Ectodermal cell (in vitro differentiated cells): Measurements from ENCODE around the gene TSHZ2.
"Not testable (repeated sequence)": the region's sequence is repeated elsewhere in the genome, so short reads cannot be mapped to it uniquely, and the experiment has no call there.

Experiments
- H3K27ac ChIP-seq: 2 replicates; pipeline ENCODE4 v1.7.0; 2013; ENCODE audit warnings: mild to moderate bottlenecking, low read depth, low read length; ENCODE audit not compliant: insufficient read depth, poor library complexity, severe bottlenecking
- H3K27me3 ChIP-seq: 2 replicates; pipeline ENCODE4 v1.7.0; 2013; ENCODE audit warnings: mild to moderate bottlenecking, low read length; ENCODE audit not compliant: insufficient read depth, control insufficient read depth, poor library complexity, severe bottlenecking
- H3K36me3 ChIP-seq: one replicate; pipeline ENCODE4 v1.7.0; 2013; ENCODE audit warnings: low read length; ENCODE audit not compliant: control insufficient read depth, insufficient read depth
- H3K4me1 ChIP-seq: one replicate; pipeline ENCODE4 v1.7.0; 2013; ENCODE audit warnings: low read length; ENCODE audit not compliant: control insufficient read depth, insufficient read depth
- H3K4me3 ChIP-seq: 2 replicates; pipeline ENCODE4 v1.7.0; 2013; ENCODE audit warnings: low read depth, low read length, control low read depth; ENCODE audit not compliant: insufficient read depth
- H3K9me3 ChIP-seq: 2 replicates; pipeline ENCODE4 v1.7.0; 2013; ENCODE audit warnings: mild to moderate bottlenecking, low read length, moderate library complexity; ENCODE audit not compliant: control insufficient read depth
- WGBS, 2 experiments: methylation state at CpG; one replicate each; pipeline ENCODE4 v1.1.7; 2013; ENCODE audit warnings: missing lambda C conversion rate in 2 of 2; 5-methylcytosine and 5-hydroxymethylcytosine counted together

Gene TSHZ2

DNA sequence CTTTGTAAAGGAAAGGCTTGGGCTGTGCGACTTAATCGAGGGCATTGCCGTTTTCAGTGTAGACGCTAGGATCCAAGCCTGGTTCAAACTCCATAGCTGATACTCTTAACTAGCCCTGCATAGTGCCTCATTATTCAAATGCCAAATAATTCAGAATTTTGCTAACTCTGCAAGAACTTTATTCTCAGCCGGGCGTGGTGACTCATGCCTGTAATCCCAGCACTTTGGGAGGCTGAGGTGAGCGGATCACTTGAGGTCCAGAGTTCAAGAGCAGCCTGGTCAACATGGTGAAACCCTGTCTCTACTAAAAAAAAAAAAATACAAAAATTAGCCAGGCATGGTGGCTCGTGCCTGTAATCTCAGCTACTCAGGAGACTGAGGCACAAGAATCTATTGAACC lies 394.8 kb downstream of the TSHZ2 start:
- H3K27ac ChIP-seq, H3K27me3 ChIP-seq, H3K4me1 ChIP-seq, H3K36me3 ChIP-seq, H3K4me3 ChIP-seq, H3K9me3 ChIP-seq: not testable (repeated sequence)
- WGBS, 2 experiments, result 94 to 95% methylated on average over 8 of the region's 8 CpGs

DNA sequence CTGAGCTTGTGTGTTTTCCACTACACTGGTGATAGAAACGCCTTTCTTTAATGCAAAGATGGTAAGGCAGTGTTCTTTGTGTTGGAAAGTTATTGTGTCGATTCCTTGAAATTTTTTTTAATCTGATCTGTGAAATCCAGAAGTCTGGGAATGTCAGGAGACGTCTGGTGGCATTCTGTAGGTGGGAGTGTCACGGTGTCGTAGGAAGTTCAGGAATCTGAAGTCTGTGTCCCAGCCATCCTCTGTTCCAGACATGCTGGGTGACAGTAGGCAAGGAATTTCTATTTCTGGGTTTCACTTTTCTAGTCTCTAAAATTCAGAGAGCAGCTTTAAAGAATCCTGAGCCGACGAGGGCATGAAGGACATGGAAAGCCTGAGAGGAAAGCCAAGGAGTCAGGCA lies 397.7 kb downstream of the TSHZ2 start:
- WGBS, 2 experiments, result 93 to 94% methylated on average over 7 of the region's 7 CpGs
- Histone ChIP-seq H3K36me3 (no peaks in the 10 kb centered on the region), H3K27ac (no peak overlapping the region)

DNA sequence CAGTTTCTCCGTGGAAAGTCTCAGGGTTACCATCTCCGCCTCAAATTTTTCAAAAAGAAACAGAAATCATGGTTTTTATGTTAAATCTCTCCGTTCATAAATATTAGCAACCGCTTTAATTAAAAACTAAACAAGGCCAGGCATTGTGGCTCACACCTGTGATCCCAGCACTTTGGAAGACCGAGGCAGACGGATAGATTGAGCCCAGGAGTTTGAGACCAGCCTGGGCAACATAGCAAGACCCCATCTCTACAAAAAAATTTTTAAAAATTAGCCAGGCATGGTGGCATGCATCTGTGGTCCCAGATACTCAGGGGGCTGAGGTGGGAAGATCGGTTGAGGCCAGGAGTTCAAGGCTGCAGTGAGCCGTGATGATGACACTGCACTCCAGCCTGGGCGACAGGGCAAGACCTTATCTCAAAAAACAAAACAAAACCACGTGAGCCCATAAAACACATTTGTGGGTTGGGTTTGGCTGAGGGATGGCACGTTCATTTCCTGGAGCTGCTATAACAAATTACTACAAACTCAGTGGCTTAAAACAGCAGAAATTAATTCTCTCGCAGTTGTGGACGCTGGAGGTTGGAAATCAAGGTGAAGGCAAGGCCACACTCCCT lies 398.3 kb downstream of the TSHZ2 start:
- Histone ChIP-seq H3K4me1 (peaks cover 4% of the 10 kb centered on the region), H3K27ac (no peak overlapping the region), H3K9me3 (no peaks in the 10 kb centered on the region), H3K36me3 (no peaks in the 10 kb centered on the region), H3K4me3 (no peak overlapping the region), H3K27me3 (no peaks in the 10 kb centered on the region)
- 94 to 95% methylated on average over 13 of the region's 13 CpGs for WGBS, 2 experiments

More for the DNA sequence above, 397.7 kb downstream of the TSHZ2 start:
- Histone ChIP-seq H3K9me3 (no peaks in the 10 kb centered on the region), H3K4me1 (peaks cover 4% of the 10 kb centered on the region), H3K4me3 (no peak overlapping the region), H3K27me3 (no peaks in the 10 kb centered on the region)

DNA sequence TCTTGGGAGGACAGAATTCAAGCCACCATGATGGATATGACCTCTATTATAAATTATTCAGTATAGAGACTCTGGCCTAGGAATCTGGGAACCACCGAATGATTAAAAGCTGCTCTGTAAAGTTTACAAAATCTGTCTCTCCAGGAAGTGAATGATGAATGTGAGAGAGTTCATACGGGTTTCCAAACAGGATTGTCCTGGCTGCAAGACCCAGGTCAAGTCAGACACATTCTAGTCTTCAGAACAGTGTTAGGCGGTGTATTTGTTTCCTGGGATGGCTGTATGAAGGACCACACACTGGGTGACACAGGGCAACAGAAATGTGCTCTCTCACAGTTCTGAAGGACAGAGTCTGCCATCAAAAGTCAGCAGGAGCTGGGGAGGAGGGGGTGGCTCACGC lies 399.1 kb downstream of the TSHZ2 start:
- Histone ChIP-seq H3K4me1 (no peaks in the 10 kb centered on the region), H3K27ac (no peak overlapping the region), H3K36me3 (no peaks in the 10 kb centered on the region), H3K9me3 (no peaks in the 10 kb centered on the region), H3K4me3 (no peak overlapping the region), H3K27me3 (no peaks in the 10 kb centered on the region)
- WGBS, 2 experiments, result 78 to 84% methylated on average over 4 of the region's 4 CpGs

DNA sequence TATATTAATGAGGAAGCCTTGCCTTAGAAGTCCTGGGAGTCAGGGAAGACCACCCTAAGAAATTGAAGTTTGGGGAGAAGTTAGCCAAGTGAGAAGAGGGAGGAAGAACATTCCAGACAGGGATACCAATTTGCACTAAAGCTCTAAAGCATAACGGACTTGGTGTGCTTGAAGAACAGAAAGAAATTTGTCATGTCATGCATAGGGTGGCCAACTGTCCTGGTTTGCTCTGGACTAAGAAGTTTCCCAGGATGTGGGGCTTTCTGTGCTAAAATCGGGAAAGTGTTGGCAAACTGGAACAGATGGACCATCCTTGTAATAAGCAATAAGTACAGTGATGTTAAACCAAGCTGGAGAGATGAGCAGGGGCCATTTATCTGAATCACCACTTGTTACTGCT lies 403.9 kb downstream of the TSHZ2 start:
- no peaks in the 10 kb centered on the region for H3K4me1 ChIP-seq
- no peak overlapping the region for H3K4me3 ChIP-seq
- no peak overlapping the region for H3K27ac ChIP-seq
- 94 to 95% methylated on average over 2 of the region's 2 CpGs for WGBS, 2 experiments
- H3K27me3 ChIP-seq, result no peaks in the 10 kb centered on the region
- H3K9me3 ChIP-seq, result no peaks in the 10 kb centered on the region
- no peaks in the 10 kb centered on the region for H3K36me3 ChIP-seq

DNA sequence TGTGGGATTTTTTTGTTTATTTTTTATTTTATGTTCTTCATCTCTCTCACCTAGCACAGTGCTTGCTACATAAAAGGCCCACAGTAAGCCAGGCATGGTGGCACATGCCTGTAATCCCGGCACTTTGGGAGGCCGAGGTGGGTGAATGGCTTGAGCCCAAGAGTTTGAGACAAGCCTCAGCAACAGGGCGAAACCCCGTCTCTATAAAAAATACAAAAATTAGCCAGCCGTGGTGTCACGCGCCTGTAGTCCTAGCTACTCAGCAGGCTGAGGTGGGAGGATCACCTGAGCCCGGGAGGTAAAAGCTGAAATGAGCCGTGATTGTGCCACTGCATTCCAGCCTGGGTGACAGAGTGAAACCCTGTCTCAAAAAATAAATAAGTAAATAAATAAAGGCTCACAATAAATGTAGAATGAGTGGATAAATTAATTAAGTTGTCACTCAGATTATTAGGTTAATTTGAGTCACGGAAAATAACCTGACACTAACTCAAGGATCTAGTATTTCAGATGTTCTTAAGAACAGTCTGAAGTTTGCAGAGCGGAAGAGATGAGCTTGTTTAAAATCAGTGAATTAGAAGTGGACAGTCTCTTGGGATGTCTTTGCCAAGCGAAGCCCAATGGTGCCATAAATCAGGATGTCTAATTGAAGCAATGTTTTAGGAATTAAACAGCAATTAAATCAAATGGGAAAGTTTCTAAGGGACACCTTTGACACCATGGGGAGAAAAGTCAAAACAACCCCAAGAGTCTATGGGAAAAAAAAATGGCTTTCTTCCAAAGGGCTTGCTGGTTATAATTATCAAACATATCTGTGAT lies 407.1 kb downstream of the TSHZ2 start:
- 83 to 84% methylated on average over 12 of the region's 12 CpGs for WGBS, 2 experiments
- H3K4me1 ChIP-seq, result no peaks in the 10 kb centered on the region
- H3K36me3 ChIP-seq, result no peaks in the 10 kb centered on the region
- H3K27me3 ChIP-seq, result no peaks in the 10 kb centered on the region
- no peak overlapping the region for H3K27ac ChIP-seq
- H3K9me3 ChIP-seq, result no peaks in the 10 kb centered on the region
- H3K4me3 ChIP-seq, result no peak overlapping the region

DNA sequence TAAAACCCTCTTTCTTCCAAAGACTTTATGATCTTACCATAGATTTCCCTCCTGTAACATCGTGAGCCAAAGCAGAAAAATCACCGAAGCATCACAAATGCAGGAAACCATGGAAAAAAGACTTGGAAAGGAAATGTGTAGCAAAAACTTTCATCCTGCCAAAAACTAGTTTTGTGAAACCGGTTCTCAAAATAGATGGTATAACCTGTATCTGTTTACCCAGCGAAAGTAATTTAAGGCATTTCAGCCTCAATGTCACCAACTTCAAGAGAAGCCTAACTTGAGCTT lies 407.6 kb downstream of the TSHZ2 start:
- no peaks in the 10 kb centered on the region for H3K27me3 ChIP-seq
- no peak overlapping the region for H3K27ac ChIP-seq
- H3K4me3 ChIP-seq, result no peak overlapping the region
- WGBS, 2 experiments, result 93 to 97% methylated on average over 4 of the region's 4 CpGs
- no peaks in the 10 kb centered on the region for H3K36me3 ChIP-seq
- no peaks in the 10 kb centered on the region for H3K4me1 ChIP-seq
- H3K9me3 ChIP-seq, result no peaks in the 10 kb centered on the region

DNA sequence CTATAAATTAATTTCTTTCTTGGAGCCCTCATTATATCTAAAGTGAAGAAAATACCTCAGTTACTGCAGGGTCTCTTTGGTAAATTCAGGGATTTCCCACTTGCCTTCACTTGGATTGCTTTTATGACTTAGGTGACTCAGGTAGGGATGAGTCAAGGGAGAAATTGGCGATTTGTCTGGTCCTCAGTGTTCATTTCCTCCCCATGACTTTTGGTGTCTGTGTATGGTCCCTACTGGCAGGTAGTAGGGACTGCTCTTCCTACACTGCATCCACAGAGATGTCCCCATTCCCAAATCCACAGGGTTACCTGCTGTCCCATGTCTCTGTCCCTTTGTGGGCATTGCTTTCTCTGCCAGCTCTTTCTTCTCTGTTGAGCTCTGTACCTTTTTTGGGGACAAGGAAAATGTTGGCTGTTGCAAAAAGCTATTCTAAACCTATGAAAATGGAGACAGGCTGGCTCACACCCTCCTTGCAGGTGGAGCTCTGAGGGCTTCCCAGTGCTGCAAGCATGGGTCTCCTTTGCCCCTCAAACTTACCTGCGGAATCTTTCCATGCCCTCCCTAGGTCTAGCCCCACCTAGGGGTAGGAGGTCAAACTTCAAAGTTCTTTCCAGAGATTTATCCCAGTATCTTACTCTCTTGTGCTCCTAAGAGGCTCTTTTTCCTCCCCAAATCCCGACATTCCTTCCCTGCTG lies 409.6 kb downstream of the TSHZ2 start:
- H3K4me3 ChIP-seq, result no peak overlapping the region
- no peaks in the 10 kb centered on the region for H3K4me1 ChIP-seq
- no peak overlapping the region for H3K27ac ChIP-seq
- no peaks in the 10 kb centered on the region for H3K36me3 ChIP-seq
- H3K27me3 ChIP-seq, result no peaks in the 10 kb centered on the region
- H3K9me3 ChIP-seq, result no peaks in the 10 kb centered on the region
- 88 to 93% methylated on average over 3 of the region's 3 CpGs for WGBS, 2 experiments

DNA sequence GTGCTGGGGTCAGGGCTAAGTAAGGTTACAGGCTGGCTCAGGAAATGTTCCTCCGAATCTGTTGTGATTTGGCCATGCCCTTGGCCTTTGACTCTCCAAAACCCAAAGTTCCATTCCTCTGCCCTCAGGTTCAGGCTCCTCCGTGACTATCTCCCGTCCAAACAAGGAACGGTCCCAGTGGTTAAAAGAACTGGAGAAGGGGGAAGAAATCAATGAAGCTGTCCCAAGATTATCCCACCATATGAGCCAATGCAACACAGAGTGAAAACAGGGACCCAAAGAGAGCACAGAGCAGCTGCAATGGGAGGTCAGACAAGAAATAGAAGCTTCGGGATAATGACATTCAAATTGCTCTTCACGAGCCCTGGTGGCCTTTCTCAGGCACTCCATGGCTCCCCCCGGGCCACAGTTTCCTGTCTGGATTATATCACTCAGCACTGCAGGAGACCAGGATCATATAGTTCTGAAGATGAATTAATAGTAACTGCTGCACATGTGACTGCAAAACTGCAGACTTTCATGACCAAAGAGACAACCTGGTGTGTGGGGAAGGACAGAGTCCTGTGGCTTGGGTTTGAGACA lies 410.2 kb downstream of the TSHZ2 start:
- H3K36me3 ChIP-seq, result no peaks in the 10 kb centered on the region
- H3K4me3 ChIP-seq, result no peak overlapping the region
- no peaks in the 10 kb centered on the region for H3K27me3 ChIP-seq
- H3K27ac ChIP-seq, result no peak overlapping the region
- WGBS, 2 experiments, result 93 to 94% methylated on average over 7 of the region's 7 CpGs
- H3K4me1 ChIP-seq, result no peaks in the 10 kb centered on the region
- H3K9me3 ChIP-seq, result no peaks in the 10 kb centered on the region

DNA sequence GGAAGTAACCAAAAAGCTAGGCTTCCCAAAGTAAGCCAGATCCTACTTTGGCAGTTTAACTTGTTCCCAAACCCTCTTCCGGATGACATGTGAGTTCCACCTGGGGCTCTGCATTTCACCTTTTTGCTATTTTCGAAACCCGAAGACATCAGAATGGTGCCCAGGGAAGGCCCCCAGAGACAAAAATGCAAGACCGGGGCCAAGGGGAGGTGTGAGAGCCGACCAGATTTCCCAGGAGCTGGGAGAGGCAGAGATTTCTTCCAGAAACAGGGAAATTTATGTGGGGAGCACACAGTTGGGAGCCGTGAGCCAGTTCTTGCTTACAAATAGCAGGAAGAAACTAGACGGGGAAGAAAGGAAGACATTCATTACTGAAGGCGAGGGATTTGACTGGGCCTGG lies 411.8 kb downstream of the TSHZ2 start:
- Histone ChIP-seq H3K27me3 (no peaks in the 10 kb centered on the region), H3K9me3 (no peaks in the 10 kb centered on the region), H3K27ac (no peak overlapping the region), H3K36me3 (no peaks in the 10 kb centered on the region), H3K4me3 (no peak overlapping the region), H3K4me1 (no peaks in the 10 kb centered on the region)
- WGBS, 2 experiments, result 92 to 94% methylated on average over 8 of the region's 8 CpGs
